ENCODE results near the gene BDH1. TPM values are rescaled to one million over a fixed set of nuclear protein-coding genes. Genes with fewer than 3 reads are reported as not detected.
"Not testable (repeated sequence)": the region's sequence is repeated elsewhere in the genome, so short reads cannot be mapped to it uniquely, and the experiment has no call there.

Gene BDH1
- total RNA-seq, 2 donors from 2014 or later, result 32.5 to 49.0 TPM

GRCh38 chr3:197480320-197480719 lies 75.4 kb downstream of the BDH1 start:
- Mint-ChIP-seq H3K9me3 (no peaks in the 10 kb centered on the region), H3K4me1 (peaks cover 14% of the 10 kb centered on the region), H3K27me3 (ENCODE audit: insufficient read depth) (no peaks in the 10 kb centered on the region), H3K36me3 (ENCODE audit: low read depth) (no peaks in the 10 kb centered on the region), H3K4me3 (no peak overlapping the region), H3K27ac (no peak overlapping the region)
- Histone ChIP-seq H3K4me3 (ENCODE audit: low read length) (no peak overlapping the region), H3K27ac (ENCODE audit: low read depth, low read length) (no peak overlapping the region), H3K36me3 (ENCODE audit: control insufficient read depth, insufficient read depth, low read length) (no peaks in the 10 kb centered on the region), H3K9ac (ENCODE audit: extremely low read depth, low read length, poor library complexity, severe bottlenecking) (no peak overlapping the region), H3K4me1 (ENCODE audit: control insufficient read depth, insufficient read depth, low read length) (no peaks in the 10 kb centered on the region), H3K9me3 (ENCODE audit: control insufficient read depth, low read length) (no peaks in the 10 kb centered on the region), H3K27me3 (ENCODE audit: control insufficient read depth, insufficient read depth, low read length, poor library complexity, severe bottlenecking) (no peaks in the 10 kb centered on the region)
- 97 to 100% methylated on average over 1 to 3 of the region's 3 CpGs for WGBS, 2 experiments (ENCODE audit: insufficient coverage in 1 of 2, insufficient read length in 1 of 2)
- no peak for DNase-seq
- TF ChIP-seq, protein P1, sequence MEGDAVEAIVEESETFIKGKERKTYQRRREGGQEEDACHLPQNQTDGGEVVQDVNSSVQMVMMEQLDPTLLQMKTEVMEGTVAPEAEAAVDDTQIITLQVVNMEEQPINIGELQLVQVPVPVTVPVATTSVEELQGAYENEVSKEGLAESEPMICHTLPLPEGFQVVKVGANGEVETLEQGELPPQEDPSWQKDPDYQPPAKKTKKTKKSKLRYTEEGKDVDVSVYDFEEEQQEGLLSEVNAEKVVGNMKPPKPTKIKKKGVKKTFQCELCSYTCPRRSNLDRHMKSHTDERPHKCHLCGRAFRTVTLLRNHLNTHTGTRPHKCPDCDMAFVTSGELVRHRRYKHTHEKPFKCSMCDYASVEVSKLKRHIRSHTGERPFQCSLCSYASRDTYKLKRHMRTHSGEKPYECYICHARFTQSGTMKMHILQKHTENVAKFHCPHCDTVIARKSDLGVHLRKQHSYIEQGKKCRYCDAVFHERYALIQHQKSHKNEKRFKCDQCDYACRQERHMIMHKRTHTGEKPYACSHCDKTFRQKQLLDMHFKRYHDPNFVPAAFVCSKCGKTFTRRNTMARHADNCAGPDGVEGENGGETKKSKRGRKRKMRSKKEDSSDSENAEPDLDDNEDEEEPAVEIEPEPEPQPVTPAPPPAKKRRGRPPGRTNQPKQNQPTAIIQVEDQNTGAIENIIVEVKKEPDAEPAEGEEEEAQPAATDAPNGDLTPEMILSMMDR (conservative IDR thresholded peaks at IDR 0.05), result no peak

DNA sequence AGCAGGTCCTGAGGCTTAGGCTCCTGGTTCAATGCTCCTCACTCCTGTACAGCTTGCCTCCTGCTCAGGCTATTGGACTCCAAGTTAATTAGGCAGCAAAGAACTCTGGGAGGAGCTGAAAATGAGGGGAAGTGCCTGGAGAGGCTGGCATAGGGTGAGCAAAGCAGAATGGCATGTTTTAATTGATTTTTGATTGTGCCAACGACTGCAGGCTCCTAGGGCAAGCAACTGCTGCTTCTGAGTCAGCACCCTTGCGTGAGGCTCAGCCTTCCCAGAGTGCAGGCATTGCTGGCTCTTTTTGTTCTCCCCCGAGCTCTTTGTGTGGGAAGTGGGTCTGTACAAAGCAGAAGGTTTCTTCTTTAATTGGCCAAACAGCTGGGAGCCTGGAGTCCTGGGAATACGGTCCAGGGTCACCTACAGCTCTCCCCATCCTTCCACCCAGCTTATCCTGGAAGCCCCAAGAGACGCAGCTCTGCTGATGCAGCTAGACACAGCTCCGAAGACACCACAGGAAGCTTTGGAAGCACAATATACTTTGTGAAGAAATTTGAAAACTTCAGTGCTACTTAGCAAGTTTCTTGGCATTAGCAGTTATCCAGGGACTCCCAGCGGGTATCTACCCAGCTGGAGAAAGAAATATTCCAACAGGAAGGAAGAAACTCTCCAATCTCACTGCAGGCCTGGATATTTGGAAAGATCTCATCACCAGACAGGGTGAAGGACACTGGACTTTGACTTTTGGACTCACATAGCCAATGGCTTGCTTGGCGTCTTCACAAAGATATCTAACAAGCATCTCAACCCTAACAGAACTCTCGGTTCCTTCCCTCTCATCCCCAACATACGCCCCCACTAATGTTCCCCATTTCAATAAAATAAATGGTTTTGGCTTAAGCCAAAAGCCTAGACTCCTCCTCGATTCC lies 76.8 kb downstream of the BDH1 start:
- Mint-ChIP-seq H3K4me1 (peaks cover 14% of the 10 kb centered on the region), H3K27ac (no peak overlapping the region), H3K27me3 (ENCODE audit: insufficient read depth) (no peaks in the 10 kb centered on the region), H3K4me3 (no peak overlapping the region), H3K36me3 (ENCODE audit: low read depth) (no peaks in the 10 kb centered on the region), H3K9me3 (no peaks in the 10 kb centered on the region)
- no peak for DNase-seq
- Histone ChIP-seq H3K27ac (ENCODE audit: low read depth, low read length) (no peak overlapping the region), H3K9me3 (ENCODE audit: control insufficient read depth, low read length) (no peaks in the 10 kb centered on the region), H3K36me3 (ENCODE audit: control insufficient read depth, insufficient read depth, low read length) (no peaks in the 10 kb centered on the region), H3K9ac (ENCODE audit: extremely low read depth, low read length, poor library complexity, severe bottlenecking) (no peak overlapping the region), H3K4me3 (ENCODE audit: low read length) (no peak overlapping the region), H3K27me3 (ENCODE audit: control insufficient read depth, insufficient read depth, low read length, poor library complexity, severe bottlenecking) (no peaks in the 10 kb centered on the region), H3K4me1 (ENCODE audit: control insufficient read depth, insufficient read depth, low read length) (no peaks in the 10 kb centered on the region)
- 73 to 85% methylated on average over 10 to 11 of the region's 11 CpGs for WGBS, 2 experiments (ENCODE audit: insufficient coverage in 1 of 2, insufficient read length in 1 of 2)
- TF ChIP-seq, protein P1 (conservative IDR thresholded peaks at IDR 0.05), result no peak

DNA sequence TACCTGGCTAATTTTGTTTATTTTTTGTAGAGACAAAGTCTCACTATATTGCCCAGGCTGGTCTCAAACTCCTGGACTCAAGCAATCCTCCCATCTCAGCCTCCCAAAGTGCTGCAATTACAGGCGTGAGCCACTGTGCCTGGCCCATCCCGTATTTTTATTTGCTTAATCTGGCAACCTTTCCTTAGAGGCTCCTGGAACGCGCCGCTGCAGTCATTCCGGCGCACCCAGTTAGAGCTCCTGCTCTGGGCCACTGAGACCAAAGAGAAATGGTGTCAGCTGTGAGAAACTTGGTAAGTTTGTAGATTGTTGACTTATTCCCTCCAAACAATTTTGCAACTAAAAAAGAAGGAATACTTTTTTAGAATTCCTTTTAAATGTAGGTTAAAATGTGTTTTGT lies 78.0 kb downstream of the BDH1 start:
- H3K36me3 Mint-ChIP-seq (ENCODE audit: low read depth); H3K9me3 Mint-ChIP-seq: not testable (repeated sequence)

More for the DNA sequence above, 78.0 kb downstream of the BDH1 start:
- 96 to 100% methylated on average over 1 to 7 of the region's 7 CpGs for WGBS, 2 experiments (ENCODE audit: insufficient coverage in 1 of 2, insufficient read length in 1 of 2)
- H3K27ac ChIP-seq (ENCODE audit: low read depth, low read length); H3K27ac Mint-ChIP-seq; H3K4me1 ChIP-seq (ENCODE audit: control insufficient read depth, insufficient read depth, low read length); H3K4me3 Mint-ChIP-seq; DNase-seq; H3K9ac ChIP-seq (ENCODE audit: extremely low read depth, low read length, poor library complexity, severe bottlenecking); H3K9me3 ChIP-seq (ENCODE audit: control insufficient read depth, low read length); H3K36me3 ChIP-seq (ENCODE audit: control insufficient read depth, insufficient read depth, low read length); H3K27me3 ChIP-seq (ENCODE audit: control insufficient read depth, insufficient read depth, low read length, poor library complexity, severe bottlenecking); H3K4me3 ChIP-seq (ENCODE audit: low read length); H3K27me3 Mint-ChIP-seq (ENCODE audit: insufficient read depth): not testable (repeated sequence)
- peaks cover 13% of the 10 kb centered on the region for H3K4me1 Mint-ChIP-seq

Measured in endodermal cell (in vitro differentiated cells).